Measurements from ENCODE around the gene PRR29.
"Not testable (repeated sequence)": the region's sequence is repeated elsewhere in the genome, so short reads cannot be mapped to it uniquely, and the experiment has no call there.

PRR29 gene

GRCh38 chr17:64004903-64005733 is 7.0 kb downstream of the PRR29 start:
- no peak for DNase-seq
- H3K27me3 ChIP-seq, result peaks cover 0 to 33% of the 10 kb centered on the region in 2 donors
- no peak overlapping the region for H3K27ac ChIP-seq
- intact Hi-C loops (cut with DNase I; ENCODE audit: low total_unique reads), result no loop called here
- TF ChIP-seq CTCF (IDR thresholded peaks at IDR 0.05), result no peak
- H3K9me3 ChIP-seq, result no peaks in the 10 kb centered on the region
- no peaks in the 10 kb centered on the region for H3K36me3 ChIP-seq
- H3K4me3 ChIP-seq, result no peak overlapping the region
- peaks cover 0 to 8% (median 0%) of the 10 kb centered on the region in 4 donors for H3K4me1 ChIP-seq

GRCh38 chr17:64005734-64006167 is 7.6 kb downstream of the PRR29 start:
- TF ChIP-seq CTCF (IDR thresholded peaks at IDR 0.05), result no peak
- Histone ChIP-seq H3K4me1 (peaks cover 0 to 8% (median 0%) of the 10 kb centered on the region in 4 donors), H3K27ac (no peak overlapping the region), H3K4me3 (peak overlapping the region in 1 of 2 donors; percentile 8), H3K9me3 (no peaks in the 10 kb centered on the region), H3K27me3 (peaks cover 0 to 31% of the 10 kb centered on the region in 2 donors), H3K36me3 (no peaks in the 10 kb centered on the region)
- intact Hi-C loops (cut with DNase I; ENCODE audit: low total_unique reads), result no loop called here
- DNase-seq, result no peak

- peak; percentile 48 to 49 for DNase-seq
- peak overlapping the region in 1 of 2 donors; percentile 8 for H3K4me3 ChIP-seq
- intact Hi-C loops (cut with DNase I; ENCODE audit: low total_unique reads), result no loop called here
- TF ChIP-seq CTCF (IDR thresholded peaks at IDR 0.05), result no peak
- no peak overlapping the region for H3K27ac ChIP-seq
- no peaks in the 10 kb centered on the region for H3K9me3 ChIP-seq
- peaks cover 0 to 8% (median 0%) of the 10 kb centered on the region in 4 donors for H3K4me1 ChIP-seq
- H3K27me3 ChIP-seq, result peaks cover 0 to 27% of the 10 kb centered on the region in 2 donors
- no peaks in the 10 kb centered on the region for H3K36me3 ChIP-seq
Measured at GRCh38 chr17:64006361-64007088, 8.4 kb downstream of the PRR29 start.

GRCh38 chr17:64007089-64007837 is 9.1 kb downstream of the PRR29 start:
- H3K9me3 ChIP-seq, result not testable (repeated sequence)
- peak in 1 of 2 donors; percentile 7 for DNase-seq

GRCh38 chr17:64007838-64008282 is 9.7 kb downstream of the PRR29 start:
- no peak overlapping the region for H3K4me3 ChIP-seq
- peak in 1 of 2 donors; percentile 62 for DNase-seq
- H3K27ac ChIP-seq, result no peak overlapping the region
- no peaks in the 10 kb centered on the region for H3K36me3 ChIP-seq
- no peak for TF ChIP-seq CTCF (IDR thresholded peaks at IDR 0.05)
- intact Hi-C loops (cut with DNase I; ENCODE audit: low total_unique reads), result no loop called here
- no peaks in the 10 kb centered on the region for H3K9me3 ChIP-seq
- H3K4me1 ChIP-seq, result peaks cover 0 to 8% (median 0%) of the 10 kb centered on the region in 4 donors
- peaks cover 0 to 17% of the 10 kb centered on the region in 2 donors for H3K27me3 ChIP-seq

More at GRCh38 chr17:64007089-64007837, 9.1 kb downstream of the PRR29 start:
- H3K36me3 ChIP-seq; H3K4me1 ChIP-seq; intact Hi-C loops (cut with DNase I; ENCODE audit: low total_unique reads); H3K27ac ChIP-seq; H3K4me3 ChIP-seq: not testable (repeated sequence)
- peaks cover 0 to 21% of the 10 kb centered on the region in 2 donors for H3K27me3 ChIP-seq
